Karpas-422 (cell line): ENCODE data around the gene PAQR7. TPM values are rescaled to one million over a fixed set of nuclear protein-coding genes. Genes with fewer than 3 reads are reported as not detected.

ENCODE experiments used
- DNase-seq: peaks from one replicate; pipeline ENCODE4 v3.0.0-alpha.2; 2015
- H2AFZ ChIP-seq: fragments of 200-600 bp; sonication (generic); 2 replicates; pipeline ENCODE4 v1.6.1; 2014; ENCODE audit warnings: antibody characterized with exemption, low read length, mixed read lengths
- H3K27ac ChIP-seq: fragments of 200-600 bp; sonication (generic); 2 replicates; pipeline ENCODE4 v1.5.1; 2014; ENCODE audit warnings: mild to moderate bottlenecking, low read length, moderate library complexity
- H3K27me3 ChIP-seq: fragments of 200-600 bp; sonication (generic); 2 replicates; pipeline ENCODE4 v1.6.1; 2014; ENCODE audit warnings: low read length, mixed read lengths
- H3K36me3 ChIP-seq: fragments of 200-600 bp; sonication (generic); 2 replicates; pipeline ENCODE4 v1.6.1; 2014; ENCODE audit warnings: low read length, mixed read lengths; ENCODE audit not compliant: insufficient read depth
- H3K4me1 ChIP-seq: fragments of 200-600 bp; sonication (generic); 2 replicates; pipeline ENCODE4 v1.6.1; 2014; ENCODE audit warnings: mild to moderate bottlenecking, low read length, mixed read lengths
- H3K4me2 ChIP-seq: fragments of 200-600 bp; sonication (generic); 2 replicates; pipeline ENCODE4 v1.6.1; 2014; ENCODE audit warnings: low read length, low read depth, mild to moderate bottlenecking; ENCODE audit not compliant: poor library complexity, severe bottlenecking
- H3K4me3 ChIP-seq: fragments of 200-600 bp; sonication (generic); 2 replicates; pipeline ENCODE4 v1.5.1; 2014; ENCODE audit warnings: mild to moderate bottlenecking, antibody characterized with exemption, low read length, mixed read lengths
- H3K79me2 ChIP-seq: fragments of 200-600 bp; sonication (generic); 2 replicates; pipeline ENCODE4 v1.6.1; 2014; ENCODE audit warnings: mild to moderate bottlenecking, low read length, mixed read lengths
- H3K9ac ChIP-seq: fragments of 200-600 bp; sonication (generic); 2 replicates; pipeline ENCODE4 v1.6.0; 2014; ENCODE audit warnings: low read length
- H3K9me2 ChIP-seq: fragments of 200-600 bp; sonication (generic), shearing (Covaris generic); replicated peaks from 2 replicates; pipeline ENCODE4 v1.6.0; 2014; ENCODE audit warnings: mild to moderate bottlenecking, low read length, moderate library complexity; ENCODE audit not compliant: insufficient read depth
- H3K9me3 ChIP-seq: fragments of 300-700, 200-600 bp; sonication (generic); 2 replicates; pipeline ENCODE4 v1.6.1; 2014; ENCODE audit warnings: low read length, mixed read lengths
- H4K20me1 ChIP-seq: fragments of 200-600 bp; sonication (generic); 2 replicates; pipeline ENCODE4 v1.6.1; 2014; ENCODE audit warnings: mild to moderate bottlenecking, antibody characterized with exemption, low read length, low read depth; ENCODE audit not compliant: insufficient read depth
- total RNA-seq: library from RNA; depleted of rRNA; stranded (reverse); fragments of >200 nt; shearing (Covaris generic); gene quantifications from 2 replicates; pipeline ENCODE4 v1.2.3, GENCODE V29; 2014; ENCODE audit warnings: low replicate concordance

Gene PAQR7
- total RNA-seq, 1 experiment from 2014 or later, result 8.4 TPM

- H3K9me2 ChIP-seq, result no peaks in the 10 kb centered on the region
Measured at GRCh38 chr1:25914074-25914995, 38.8 kb upstream of the PAQR7 start.

GRCh38 chr1:25913206-25913605 is 37.7 kb upstream of the PAQR7 start:
- Histone ChIP-seq H3K79me2 (no peaks in the 10 kb centered on the region), H3K9ac (no peak overlapping the region), H3K27me3 (no peaks in the 10 kb centered on the region), H3K9me3 (no peaks in the 10 kb centered on the region), H4K20me1 (no peaks in the 10 kb centered on the region), H3K4me1 (peaks cover 6% of the 10 kb centered on the region), H2AFZ (no peak overlapping the region), H3K36me3 (no peaks in the 10 kb centered on the region), H3K27ac (no peak overlapping the region), H3K4me2 (no peak overlapping the region), H3K4me3 (no peak overlapping the region), H3K9me2 (no peaks in the 10 kb centered on the region)
- no peak for DNase-seq

More at GRCh38 chr1:25914074-25914995, 38.8 kb upstream of the PAQR7 start:
- no peak overlapping the region for H3K9ac ChIP-seq
- no peak overlapping the region for H2AFZ ChIP-seq
- H3K4me2 ChIP-seq, result no peak overlapping the region
- H3K27me3 ChIP-seq, result no peaks in the 10 kb centered on the region
- H4K20me1 ChIP-seq, result no peaks in the 10 kb centered on the region
- H3K4me1 ChIP-seq, result peaks cover 6% of the 10 kb centered on the region
- no peak overlapping the region for H3K27ac ChIP-seq
- H3K9me3 ChIP-seq, result no peaks in the 10 kb centered on the region
- no peak for DNase-seq
- no peak overlapping the region for H3K4me3 ChIP-seq
- no peaks in the 10 kb centered on the region for H3K36me3 ChIP-seq
- no peaks in the 10 kb centered on the region for H3K79me2 ChIP-seq

- H3K4me1 ChIP-seq, result peaks cover 6% of the 10 kb centered on the region
- no peak for DNase-seq
- H3K36me3 ChIP-seq, result no peaks in the 10 kb centered on the region
- no peaks in the 10 kb centered on the region for H3K79me2 ChIP-seq
- no peak overlapping the region for H3K9ac ChIP-seq
- no peaks in the 10 kb centered on the region for H3K9me2 ChIP-seq
- H3K4me2 ChIP-seq, result no peak overlapping the region
- no peak overlapping the region for H2AFZ ChIP-seq
- H4K20me1 ChIP-seq, result no peaks in the 10 kb centered on the region
- no peaks in the 10 kb centered on the region for H3K9me3 ChIP-seq
- no peak overlapping the region for H3K4me3 ChIP-seq
- H3K27ac ChIP-seq, result no peak overlapping the region
- H3K27me3 ChIP-seq, result no peaks in the 10 kb centered on the region
Measured at GRCh38 chr1:25912076-25912831, 36.7 kb upstream of the PAQR7 start.

GRCh38 chr1:25911162-25911561 is 35.7 kb upstream of the PAQR7 start:
- no peaks in the 10 kb centered on the region for H3K9me3 ChIP-seq
- H3K27me3 ChIP-seq, result no peaks in the 10 kb centered on the region
- H2AFZ ChIP-seq, result no peak overlapping the region
- no peak for DNase-seq
- no peak overlapping the region for H3K9ac ChIP-seq
- H4K20me1 ChIP-seq, result no peaks in the 10 kb centered on the region
- no peaks in the 10 kb centered on the region for H3K79me2 ChIP-seq
- no peaks in the 10 kb centered on the region for H3K9me2 ChIP-seq
- H3K4me2 ChIP-seq, result no peak overlapping the region
- H3K4me1 ChIP-seq, result peaks cover 6% of the 10 kb centered on the region
- no peak overlapping the region for H3K27ac ChIP-seq
- H3K36me3 ChIP-seq, result no peaks in the 10 kb centered on the region
- no peak overlapping the region for H3K4me3 ChIP-seq

GRCh38 chr1:25909040-25909439 is 33.5 kb upstream of the PAQR7 start:
- Histone ChIP-seq H3K9me2 (no peaks in the 10 kb centered on the region), H3K79me2 (peaks cover 13% of the 10 kb centered on the region), H3K9ac (no peak overlapping the region), H3K4me2 (no peak overlapping the region), H4K20me1 (no peaks in the 10 kb centered on the region), H3K9me3 (no peaks in the 10 kb centered on the region), H3K27ac (no peak overlapping the region), H3K4me3 (no peak overlapping the region), H3K27me3 (no peaks in the 10 kb centered on the region), H2AFZ (no peak overlapping the region), H3K36me3 (peaks cover under 1% of the 10 kb centered on the region; the same call in 1 of the 2 replicates), H3K4me1 (peaks cover 6% of the 10 kb centered on the region)
- DNase-seq, result no peak

- Histone ChIP-seq H3K36me3 (peaks cover 9% of the 10 kb centered on the region; the same call in 1 of the 2 replicates), H3K9me3 (no peaks in the 10 kb centered on the region), H4K20me1 (no peaks in the 10 kb centered on the region), H3K4me3 (no peak overlapping the region), H3K27ac (no peak overlapping the region), H3K9me2 (no peaks in the 10 kb centered on the region), H3K27me3 (no peaks in the 10 kb centered on the region), H3K9ac (no peak overlapping the region), H3K79me2 (peaks cover 21% of the 10 kb centered on the region), H3K4me1 (peaks cover 13% of the 10 kb centered on the region), H3K4me2 (no peak overlapping the region), H2AFZ (no peak overlapping the region)
- DNase-seq, result no peak
Measured at GRCh38 chr1:25908161-25908560, 32.7 kb upstream of the PAQR7 start.

- Histone ChIP-seq H3K27me3 (no peaks in the 10 kb centered on the region), H3K9me2 (no peaks in the 10 kb centered on the region), H3K79me2 (peaks cover 27% of the 10 kb centered on the region), H3K9me3 (no peaks in the 10 kb centered on the region), H3K4me3 (no peak overlapping the region), H3K4me2 (no peak overlapping the region), H2AFZ (no peak overlapping the region), H3K36me3 (peaks cover 14% of the 10 kb centered on the region), H3K27ac (no peak overlapping the region), H3K4me1 (peaks cover 14% of the 10 kb centered on the region), H4K20me1 (no peaks in the 10 kb centered on the region), H3K9ac (no peak overlapping the region)
- no peak for DNase-seq
Measured at GRCh38 chr1:25907601-25908000, 32.1 kb upstream of the PAQR7 start.

- DNase-seq, result no peak
- H3K9ac ChIP-seq, result no peak overlapping the region
- peaks cover 23% of the 10 kb centered on the region for H3K36me3 ChIP-seq
- no peaks in the 10 kb centered on the region for H3K9me3 ChIP-seq
- H3K4me2 ChIP-seq, result peak overlapping the region; percentile 98
- H3K4me1 ChIP-seq, result peaks cover 16% of the 10 kb centered on the region
- no peak overlapping the region for H3K27ac ChIP-seq
- H3K9me2 ChIP-seq, result no peaks in the 10 kb centered on the region
- peak overlapping the region; percentile 86; the same call in 1 of the 2 replicates for H3K4me3 ChIP-seq
- no peaks in the 10 kb centered on the region for H3K27me3 ChIP-seq
- peaks cover 35% of the 10 kb centered on the region for H3K79me2 ChIP-seq
- H2AFZ ChIP-seq, result no peak overlapping the region
- H4K20me1 ChIP-seq, result no peaks in the 10 kb centered on the region
Measured at GRCh38 chr1:25906644-25907300, 31.3 kb upstream of the PAQR7 start.
